ENCODE data around the gene RBM4B. TPM values are rescaled to one million over a fixed set of nuclear protein-coding genes. Genes with fewer than 3 reads are reported as not detected.

RBM4B gene
- total RNA-seq, 1 experiment from 2014 or later = 9.5 TPM

GRCh38 chr11:66694732-66695207 lies 17.1 kb upstream of the RBM4B start:
- Mint-ChIP-seq H3K9me3 (ENCODE audit: unreplicated experiment) (no peaks in the 10 kb centered on the region), H3K27ac (ENCODE audit: low read depth, unreplicated experiment) (peak overlapping the region; percentile 69), H3K4me1 (ENCODE audit: insufficient read depth, unreplicated experiment) (no peaks in the 10 kb centered on the region), H3K4me3 (ENCODE audit: unreplicated experiment) (no peak overlapping the region), H3K27me3 (ENCODE audit: insufficient read depth, unreplicated experiment) (no peaks in the 10 kb centered on the region), H3K36me3 (ENCODE audit: insufficient read depth, unreplicated experiment) (peaks cover 52% of the 10 kb centered on the region)
- POLR2A ChIA-PET = interaction anchor here (0.7 to 1.7 kb wide), 5 partner anchors 17 to 141 kb away, joined by 3 to 6 read pairs (median 4); partner anchors contain the start of gene RBM4B
- peak; percentile 96 for DNase-seq (ENCODE audit: unreplicated experiment)
- TF ChIP-seq CTCF (IDR thresholded peaks at IDR 0.05; ENCODE audit: unreplicated experiment) = peak; percentile 94
- no TSS peak for BruUV-seq (replicated peaks)
- CTCF ChIA-PET = interaction anchor here (0.5 to 9.4 kb wide), 23 partner anchors 7 to 368 kb away, joined by 3 to 78 read pairs (median 4); no protein-coding TSS in a partner anchor
- intact Hi-C loops (cut with micrococcal nuclease) = loop anchor here (1.0 to 5.0 kb wide), 2 partner anchors 123 to 140 kb away; no protein-coding TSS in a partner anchor

GRCh38 chr11:66694056-66694410 lies 16.3 kb upstream of the RBM4B start:
- Mint-ChIP-seq H3K27ac (ENCODE audit: low read depth, unreplicated experiment) (no peak overlapping the region), H3K4me1 (ENCODE audit: insufficient read depth, unreplicated experiment) (no peaks in the 10 kb centered on the region), H3K36me3 (ENCODE audit: insufficient read depth, unreplicated experiment) (peaks cover 53% of the 10 kb centered on the region), H3K9me3 (ENCODE audit: unreplicated experiment) (no peaks in the 10 kb centered on the region), H3K27me3 (ENCODE audit: insufficient read depth, unreplicated experiment) (no peaks in the 10 kb centered on the region), H3K4me3 (ENCODE audit: unreplicated experiment) (no peak overlapping the region)
- intact Hi-C loops (cut with micrococcal nuclease) = loop anchor here (1.0 to 5.0 kb wide), 2 partner anchors 123 to 140 kb away; no protein-coding TSS in a partner anchor
- CTCF ChIA-PET = interaction anchor here (0.6 to 9.4 kb wide), 12 partner anchors 8 to 658 kb away, joined by 3 to 78 read pairs (median 3); no protein-coding TSS in a partner anchor
- POLR2A ChIA-PET = interaction anchor here (1.0 to 1.3 kb wide), 3 partner anchors 16 to 140 kb away, joined by 4 read pairs; partner anchors contain the start of gene RBM4B
- no peak for TF ChIP-seq CTCF (IDR thresholded peaks at IDR 0.05; ENCODE audit: unreplicated experiment)
- no peak for DNase-seq (ENCODE audit: unreplicated experiment)
- BruUV-seq (replicated peaks) = no TSS peak

- H3K9me3 Mint-ChIP-seq (ENCODE audit: unreplicated experiment) = no peaks in the 10 kb centered on the region
- DNase-seq (ENCODE audit: unreplicated experiment) = no peak
- no peak overlapping the region for H3K4me3 Mint-ChIP-seq (ENCODE audit: unreplicated experiment)
- POLR2A ChIA-PET = interaction anchor here (1.0 to 1.3 kb wide), 5 partner anchors 15 to 147 kb away, joined by 3 to 4 read pairs (median 4); partner anchors contain the start of gene RBM4B
- H3K36me3 Mint-ChIP-seq (ENCODE audit: insufficient read depth, unreplicated experiment) = peaks cover 51% of the 10 kb centered on the region
- intact Hi-C loops (cut with micrococcal nuclease) = loop anchor here (1.0 to 5.0 kb wide), 2 partner anchors 124 to 141 kb away; no protein-coding TSS in a partner anchor
- CTCF ChIA-PET = interaction anchor here (0.6 to 9.4 kb wide), 14 partner anchors 9 to 659 kb away, joined by 3 to 78 read pairs (median 3); no protein-coding TSS in a partner anchor
- H3K27ac Mint-ChIP-seq (ENCODE audit: low read depth, unreplicated experiment) = no peak overlapping the region
- no TSS peak for BruUV-seq (replicated peaks)
- H3K4me1 Mint-ChIP-seq (ENCODE audit: insufficient read depth, unreplicated experiment) = no peaks in the 10 kb centered on the region
- H3K27me3 Mint-ChIP-seq (ENCODE audit: insufficient read depth, unreplicated experiment) = no peaks in the 10 kb centered on the region
- no peak for TF ChIP-seq CTCF (IDR thresholded peaks at IDR 0.05; ENCODE audit: unreplicated experiment)
Measured at GRCh38 chr11:66693356-66694055, 15.8 kb upstream of the RBM4B start.

- CTCF ChIA-PET = interaction anchor here (0.6 to 9.4 kb wide), 6 partner anchors 15 to 151 kb away, joined by 3 to 78 read pairs (median 4); no protein-coding TSS in a partner anchor
- intact Hi-C loops (cut with micrococcal nuclease) = loop anchor here (5.0 kb wide), 1 partner anchor 124 kb away; no protein-coding TSS in a partner anchor
- Mint-ChIP-seq H3K36me3 (ENCODE audit: insufficient read depth, unreplicated experiment) (peaks cover 54% of the 10 kb centered on the region), H3K27ac (ENCODE audit: low read depth, unreplicated experiment) (no peak overlapping the region), H3K27me3 (ENCODE audit: insufficient read depth, unreplicated experiment) (no peaks in the 10 kb centered on the region), H3K4me1 (ENCODE audit: insufficient read depth, unreplicated experiment) (no peaks in the 10 kb centered on the region), H3K9me3 (ENCODE audit: unreplicated experiment) (no peaks in the 10 kb centered on the region), H3K4me3 (ENCODE audit: unreplicated experiment) (no peak overlapping the region)
- TF ChIP-seq CTCF (IDR thresholded peaks at IDR 0.05; ENCODE audit: unreplicated experiment) = no peak
- BruUV-seq (replicated peaks) = TSS peak; percentile 16
- no peak for DNase-seq (ENCODE audit: unreplicated experiment)
- POLR2A ChIA-PET = interaction anchor here (0.6 to 1.4 kb wide), 5 partner anchors 15 to 148 kb away, joined by 3 to 4 read pairs (median 3); partner anchors contain the start of gene RBM4B
Measured at GRCh38 chr11:66692871-66693331, 15.2 kb upstream of the RBM4B start.
